A673 (cell line): ENCODE results near the gene MTERF4.

Experiments
- EZH2 ChIP-seq: fragments of 200-600 bp; sonication (generic); IDR thresholded peaks from 2 replicates; pipeline ENCODE4 v1.6.1; 2017; ENCODE audit warnings: borderline replicate concordance, low read depth, mild to moderate bottlenecking, mixed read lengths, antibody characterized with exemption, low read length; ENCODE audit not compliant: poor library complexity, severe bottlenecking
- TF ChIP-seq, protein P1 (sequence below): fragments of 300-800, 200-600 bp; sonication (generic); conservative IDR thresholded peaks from 2 replicates; pipeline ENCODE4 v1.5.1; 2017; ENCODE audit warnings: low read depth, mild to moderate bottlenecking, antibody characterized with exemption, low read length, moderate library complexity, mixed read lengths

GRCh38 chr2:241070811-241071676 lies 31.0 kb downstream of the MTERF4 start:
- TF ChIP-seq, protein P1, sequence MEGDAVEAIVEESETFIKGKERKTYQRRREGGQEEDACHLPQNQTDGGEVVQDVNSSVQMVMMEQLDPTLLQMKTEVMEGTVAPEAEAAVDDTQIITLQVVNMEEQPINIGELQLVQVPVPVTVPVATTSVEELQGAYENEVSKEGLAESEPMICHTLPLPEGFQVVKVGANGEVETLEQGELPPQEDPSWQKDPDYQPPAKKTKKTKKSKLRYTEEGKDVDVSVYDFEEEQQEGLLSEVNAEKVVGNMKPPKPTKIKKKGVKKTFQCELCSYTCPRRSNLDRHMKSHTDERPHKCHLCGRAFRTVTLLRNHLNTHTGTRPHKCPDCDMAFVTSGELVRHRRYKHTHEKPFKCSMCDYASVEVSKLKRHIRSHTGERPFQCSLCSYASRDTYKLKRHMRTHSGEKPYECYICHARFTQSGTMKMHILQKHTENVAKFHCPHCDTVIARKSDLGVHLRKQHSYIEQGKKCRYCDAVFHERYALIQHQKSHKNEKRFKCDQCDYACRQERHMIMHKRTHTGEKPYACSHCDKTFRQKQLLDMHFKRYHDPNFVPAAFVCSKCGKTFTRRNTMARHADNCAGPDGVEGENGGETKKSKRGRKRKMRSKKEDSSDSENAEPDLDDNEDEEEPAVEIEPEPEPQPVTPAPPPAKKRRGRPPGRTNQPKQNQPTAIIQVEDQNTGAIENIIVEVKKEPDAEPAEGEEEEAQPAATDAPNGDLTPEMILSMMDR = no peak
- no peak for TF ChIP-seq EZH2
